Bronchial epithelial cell (primary cell): ENCODE data around the gene PIGO. TPM values are rescaled to one million over a fixed set of nuclear protein-coding genes. Genes with fewer than 3 reads are reported as not detected.

ENCODE experiments used
- DNase-seq: peaks from one replicate; pipeline ENCODE4 v3.0.0-alpha.2; 2010; ENCODE audit warnings: low read depth
- FAIRE-seq: peaks from 2 replicates; lab custom pipeline; 2011; peaks lifted over from hg19 to GRCh38; lab: Jason Lieb, UNC
- H3K27me3 ChIP-seq: 2 replicates; pipeline ENCODE4 v1.5.1; 2011; ENCODE audit warnings: low read length; ENCODE audit not compliant: control insufficient read depth, insufficient read depth
- H3K36me3 ChIP-seq: 2 replicates; pipeline ENCODE4 v1.5.1; 2011; ENCODE audit warnings: low read length; ENCODE audit not compliant: control insufficient read depth, insufficient read depth
- H3K4me3 ChIP-seq: 2 replicates; pipeline ENCODE4 v1.5.1; 2011; ENCODE audit warnings: mild to moderate bottlenecking, low read depth, low read length, control low read depth
- CTCF ChIP-seq: IDR thresholded peaks from 2 replicates; pipeline ENCODE4 v1.5.1; 2011; ENCODE audit warnings: mild to moderate bottlenecking, moderate library complexity, low read length, control low read depth, inconsistent platforms; ENCODE audit not compliant: insufficient read depth, severe bottlenecking
- total RNA-seq: library from RNA; depleted of rRNA; stranded (reverse); fragments of >200 nt; gene quantifications from 2 replicates; pipeline ENCODE4 v1.2.1, GENCODE V29; 2014

Gene PIGO
- total RNA-seq, 1 donor from 2014 or later = 25.3 TPM

GRCh38 chr9:35134920-35135319 is 38.5 kb upstream of the PIGO start:
- no peak overlapping the region for H3K4me3 ChIP-seq
- no peak for DNase-seq
- no peaks in the 10 kb centered on the region for H3K36me3 ChIP-seq
- H3K27me3 ChIP-seq = no peaks in the 10 kb centered on the region
- FAIRE-seq = no peak
- TF ChIP-seq CTCF = no peak

- no peaks in the 10 kb centered on the region for H3K36me3 ChIP-seq
- peak; percentile 80 for DNase-seq
- no peaks in the 10 kb centered on the region for H3K27me3 ChIP-seq
- peak overlapping the region; percentile 5 for H3K4me3 ChIP-seq
- no peak for FAIRE-seq
- TF ChIP-seq CTCF = peak; percentile 94
These were observed 20.6 kb upstream of the PIGO start for GRCh38 chr9:35116898-35117551.

GRCh38 chr9:35116539-35116897 is 20.1 kb upstream of the PIGO start:
- H3K4me3 ChIP-seq = peak overlapping the region; percentile 74
- FAIRE-seq (no peak), DNase-seq (no peak)
- TF ChIP-seq CTCF = no peak
- no peaks in the 10 kb centered on the region for H3K27me3 ChIP-seq
- H3K36me3 ChIP-seq = no peaks in the 10 kb centered on the region

GRCh38 chr9:35115680-35116538 is 19.5 kb upstream of the PIGO start, which contains the start of gene ATOSB:
Gene ATOSB, minus strand, starts transcription at chr9:35115862. Its CDS starts 7,588 bp downstream, at chr9:35108274.
- FAIRE-seq (no peak), DNase-seq (peak; percentile 88)
- Histone ChIP-seq H3K27me3 (no peaks in the 10 kb centered on the region), H3K36me3 (no peaks in the 10 kb centered on the region), H3K4me3 (peak within 1 kb of the TSS; percentile 74)
- TF ChIP-seq CTCF = no peak

GRCh38 chr9:35114840-35115628 is 18.6 kb upstream of the PIGO start:
- H3K4me3 ChIP-seq = peak overlapping the region; percentile 74
- FAIRE-seq (no peak), DNase-seq (peak; percentile 68)
- no peaks in the 10 kb centered on the region for H3K36me3 ChIP-seq
- no peaks in the 10 kb centered on the region for H3K27me3 ChIP-seq
- TF ChIP-seq CTCF = no peak
